DMS79 treated with DMSO at 0.1 percent for 48 hours (cell line): ENCODE measurements around the gene MVB12B.

Experiments used
- DNase-seq: peaks from one replicate; lab custom pipeline; 2025; lab: John Stamatoyannopoulos, UW

The MVB12B gene

DNA sequence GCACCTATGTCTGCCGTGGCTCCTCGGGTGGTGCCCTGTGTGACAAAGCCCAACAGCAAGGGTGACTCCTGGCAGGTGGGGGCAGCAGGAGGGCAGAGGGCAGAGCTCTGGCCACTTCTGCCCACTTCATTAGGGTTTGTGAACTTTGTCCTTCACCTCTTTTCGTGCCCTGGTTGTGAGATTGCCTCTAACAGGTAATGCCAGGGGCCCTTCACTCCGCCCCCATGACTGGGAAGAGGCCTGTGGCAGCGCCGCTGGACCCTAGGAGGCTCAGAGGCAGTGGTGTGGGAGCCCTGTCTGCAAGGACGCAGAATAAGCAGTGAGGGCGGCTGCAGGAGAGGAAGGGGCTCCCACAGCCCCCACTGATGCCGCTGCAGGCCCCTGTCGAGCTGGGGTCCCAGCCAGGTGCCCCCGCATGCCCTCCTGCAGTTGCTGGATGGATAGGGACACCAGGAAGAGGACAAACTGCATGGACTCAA lies 178.4 kb downstream of the MVB12B start:
- DNase-seq: no peak

DNA sequence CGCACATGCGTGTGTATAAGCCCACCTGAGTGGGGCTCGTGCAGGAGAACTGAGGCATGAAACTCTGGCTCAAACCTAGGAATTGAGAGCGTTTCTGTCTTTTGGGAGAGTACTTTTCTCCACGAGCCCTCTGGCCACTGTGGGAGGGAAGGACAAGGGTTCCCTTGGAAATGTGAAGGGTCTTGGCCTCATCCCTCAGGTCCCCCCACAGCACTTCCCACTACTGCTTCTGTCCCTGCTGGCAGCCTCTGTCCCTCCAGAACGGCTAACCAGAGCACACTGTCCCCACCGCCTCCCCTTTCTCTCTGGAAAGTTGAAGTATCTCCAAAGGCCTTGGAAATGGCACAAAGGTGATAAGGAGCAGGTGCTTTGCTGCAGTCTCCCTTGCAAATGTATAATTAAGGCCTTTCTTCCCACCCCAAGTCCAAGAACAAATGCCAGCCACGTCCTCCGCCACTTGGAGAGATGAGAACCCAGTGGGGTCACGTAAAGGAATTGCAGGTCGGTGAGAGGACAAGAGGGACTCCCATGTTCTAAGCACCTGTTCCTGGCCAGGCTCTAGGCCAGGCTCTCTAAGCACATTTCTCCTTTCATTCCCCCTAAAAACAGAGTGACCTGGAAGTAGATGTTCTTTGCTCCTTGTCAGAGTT lies 179.2 kb downstream of the MVB12B start:
- DNase-seq: no peak

DNA sequence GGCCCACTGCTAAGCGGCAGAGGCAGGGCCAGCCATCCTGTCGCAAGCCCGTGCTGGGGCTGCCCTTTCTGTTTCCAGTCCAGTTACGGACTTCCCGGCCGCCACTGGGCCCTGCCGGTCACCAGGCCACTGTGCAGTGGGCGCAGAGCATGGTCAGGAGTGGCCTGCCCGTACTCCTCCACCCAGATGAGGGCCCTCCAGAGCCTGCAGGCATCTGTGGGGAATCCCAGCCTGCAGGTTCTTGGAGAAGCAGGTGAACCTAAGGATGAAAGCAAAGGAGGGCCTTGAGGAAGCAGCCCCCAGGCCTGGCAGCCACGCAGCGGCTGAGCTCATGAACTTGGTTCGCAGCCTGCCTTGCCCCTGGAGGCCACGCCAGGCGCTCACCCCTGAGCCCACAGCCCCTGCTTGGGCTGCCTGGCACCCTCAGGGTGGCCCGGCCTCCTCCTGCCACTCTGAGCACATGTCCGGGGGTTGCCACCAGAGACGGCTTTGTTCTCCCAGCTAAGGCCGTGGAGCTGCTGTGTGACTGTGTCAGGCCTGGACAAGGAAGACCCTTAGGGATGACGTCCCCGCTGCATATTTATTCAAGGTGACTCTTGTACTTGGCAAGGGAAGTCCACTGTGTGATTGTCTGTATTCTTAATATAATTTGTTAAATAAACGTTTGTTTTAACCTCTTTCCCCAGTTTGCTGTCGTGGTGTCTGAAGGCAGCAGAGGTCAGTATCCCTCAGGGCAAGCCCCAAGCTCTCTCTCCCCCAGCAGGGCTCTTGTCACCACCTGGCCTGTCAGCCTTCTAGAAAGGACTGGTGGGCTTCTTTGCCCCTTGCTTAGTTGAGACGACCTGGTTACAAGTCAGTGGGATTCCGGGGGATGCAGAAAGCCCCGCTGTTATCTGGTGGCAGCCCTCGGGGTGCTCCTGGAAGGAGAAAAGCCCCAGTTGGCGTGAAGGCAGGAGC lies 180.0 kb downstream of the MVB12B start:
- no peak for DNase-seq

DNA sequence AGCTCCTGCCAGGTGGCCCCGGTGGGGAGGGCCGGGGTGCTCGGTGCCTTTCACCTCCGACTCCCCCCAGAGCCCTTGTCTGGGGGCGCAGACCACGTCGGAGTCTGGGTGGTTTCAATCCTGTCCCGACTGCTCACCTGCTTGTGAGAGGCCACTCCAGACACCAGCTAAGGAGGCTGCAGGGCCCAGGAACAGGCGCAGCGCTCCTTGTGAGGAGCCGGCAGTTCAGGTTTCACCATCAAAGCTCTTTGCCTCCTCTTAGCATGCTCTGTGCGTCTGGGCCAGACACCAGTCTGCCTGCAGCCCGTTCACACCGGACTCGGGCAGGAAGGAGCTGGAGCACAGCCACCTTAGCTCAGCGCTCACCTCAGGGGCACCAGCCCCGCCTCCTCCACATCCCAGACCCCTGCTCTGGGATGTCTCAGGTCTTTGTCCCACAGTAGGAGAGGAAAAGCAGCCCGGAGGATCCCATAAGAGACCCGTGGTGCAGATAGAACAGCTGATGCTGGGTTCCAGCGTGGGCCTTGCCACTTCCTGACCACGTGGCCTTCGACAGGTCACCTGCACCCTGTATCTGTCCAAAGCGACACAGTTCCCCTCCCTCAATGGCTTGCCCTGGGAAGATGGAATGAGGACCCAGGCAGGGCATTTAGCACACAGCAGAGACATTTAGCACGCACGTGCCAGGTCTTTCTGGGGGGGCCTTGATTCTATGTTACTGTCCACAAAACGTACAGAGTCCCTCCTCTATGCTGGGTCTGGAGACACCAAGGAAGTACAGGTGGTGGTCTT lies 180.9 kb downstream of the MVB12B start:
- DNase-seq: peak; percentile 79

- DNase-seq: no peak
Observed at GRCh38 chr9:126508171-126508591, 181.6 kb downstream of the MVB12B start.

- DNase-seq: no peak
Observed at GRCh38 chr9:126508928-126509327, 182.3 kb downstream of the MVB12B start.

GRCh38 chr9:126509718-126510117 lies 183.1 kb downstream of the MVB12B start:
- no peak for DNase-seq

DNA sequence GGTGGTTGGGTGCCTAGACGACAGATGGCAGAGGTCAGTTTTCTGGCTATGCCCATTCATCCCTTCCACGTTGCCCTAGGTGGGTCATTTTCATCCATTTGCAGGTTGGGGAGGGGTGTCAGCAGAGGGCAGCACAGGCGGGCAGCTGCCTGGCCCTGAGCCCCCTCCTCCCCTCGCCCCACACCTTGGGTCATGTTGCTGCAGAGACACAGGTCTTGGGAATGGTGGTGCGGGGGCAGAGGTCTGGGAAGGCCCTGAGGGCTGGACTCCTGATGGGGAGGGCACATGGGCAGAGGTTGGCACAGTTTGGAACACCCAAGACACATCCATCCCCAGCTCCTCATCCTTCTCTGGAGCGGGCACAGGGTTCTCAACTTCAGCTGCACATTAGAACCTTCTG lies 183.9 kb downstream of the MVB12B start:
- DNase-seq: no peak

- no peak for DNase-seq
Observed at GRCh38 chr9:126511411-126511810, 184.8 kb downstream of the MVB12B start.

DNA sequence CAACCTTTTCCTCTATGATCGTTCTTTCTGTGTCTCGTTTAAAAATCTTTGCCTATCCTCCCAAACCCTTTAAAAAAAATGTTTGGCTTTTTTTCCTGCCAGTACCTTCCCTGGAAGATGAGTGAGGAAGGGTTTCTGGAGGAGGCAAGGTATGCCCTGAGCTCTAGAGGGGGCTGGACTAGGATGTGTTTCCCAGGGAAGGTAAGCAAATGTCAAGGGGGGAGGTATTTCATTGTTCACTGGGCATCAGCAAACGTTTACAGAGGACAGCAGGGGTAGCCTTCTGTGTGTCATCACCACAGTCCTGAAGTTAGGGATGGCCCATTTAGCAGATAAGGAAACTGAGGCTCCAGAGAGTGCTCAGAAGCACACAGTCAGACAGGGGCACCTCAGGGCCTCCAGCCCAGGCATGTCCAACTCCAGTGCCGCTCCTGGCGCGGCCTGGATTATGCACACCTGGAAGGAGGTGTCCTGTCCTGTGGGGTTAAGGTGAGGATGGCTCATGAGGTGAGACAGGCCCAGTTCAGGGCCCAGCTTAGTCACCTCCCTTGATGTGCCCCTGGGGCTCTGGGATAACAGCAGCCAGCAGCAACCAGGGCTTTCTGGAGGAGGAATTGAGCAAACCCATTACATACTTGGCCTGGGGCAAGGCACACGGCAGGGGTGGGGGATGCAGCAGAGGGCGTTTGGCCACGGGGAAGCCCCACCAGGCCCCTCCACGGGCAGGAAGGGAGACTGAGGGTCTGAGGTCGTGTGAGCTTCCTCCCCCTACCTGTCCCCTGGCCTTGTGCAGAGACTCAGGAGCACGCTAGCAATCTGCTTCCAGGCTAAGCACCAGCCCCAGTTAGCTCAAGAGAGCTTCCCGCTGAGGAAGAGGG lies 186.8 kb downstream of the MVB12B start:
- no peak for DNase-seq

GRCh38 chr9:126514037-126514821 lies 187.6 kb downstream of the MVB12B start:
- DNase-seq: peak; percentile 32

GRCh38 chr9:126515001-126515872 lies 188.6 kb downstream of the MVB12B start:
- no peak for DNase-seq

GRCh38 chr9:126515873-126516505 lies 189.4 kb downstream of the MVB12B start:
- no peak for DNase-seq

GRCh38 chr9:126516561-126516935 lies 189.9 kb downstream of the MVB12B start:
- DNase-seq: no peak

GRCh38 chr9:126516936-126517832 lies 190.6 kb downstream of the MVB12B start:
- peak; percentile 48 for DNase-seq

GRCh38 chr9:126517833-126518356 lies 191.3 kb downstream of the MVB12B start:
- DNase-seq: no peak

DNA sequence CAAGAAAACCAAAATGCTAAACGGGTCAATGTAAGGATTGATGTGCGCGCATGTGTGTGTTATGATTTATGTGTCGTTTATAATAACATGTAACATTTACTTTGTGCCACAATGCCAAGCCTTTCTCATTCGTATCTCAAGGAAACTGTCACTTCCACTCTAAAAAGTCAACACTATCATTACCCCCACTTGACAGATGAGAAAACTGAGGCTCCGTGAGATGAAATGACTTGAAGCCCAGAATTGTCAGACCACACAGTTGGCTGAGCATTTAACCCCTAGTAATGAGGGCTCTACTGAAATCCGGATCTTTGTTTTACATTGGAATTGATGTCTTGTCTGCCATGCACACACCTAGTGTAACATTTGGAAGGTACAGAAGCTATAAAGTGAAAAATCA lies 192.1 kb downstream of the MVB12B start:
- no peak for DNase-seq
